ENCODE measurements around the gene ATP5ME. TPM values are rescaled to one million over a fixed set of nuclear protein-coding genes. Genes with fewer than 3 reads are reported as not detected.

ATP5ME gene
- total and polyA plus RNA-seq, 2 of the 13 experiments (the other 11 are each of a cell fraction or from before 2014, with no cell fraction given): 305 to 753 TPM

DNA sequence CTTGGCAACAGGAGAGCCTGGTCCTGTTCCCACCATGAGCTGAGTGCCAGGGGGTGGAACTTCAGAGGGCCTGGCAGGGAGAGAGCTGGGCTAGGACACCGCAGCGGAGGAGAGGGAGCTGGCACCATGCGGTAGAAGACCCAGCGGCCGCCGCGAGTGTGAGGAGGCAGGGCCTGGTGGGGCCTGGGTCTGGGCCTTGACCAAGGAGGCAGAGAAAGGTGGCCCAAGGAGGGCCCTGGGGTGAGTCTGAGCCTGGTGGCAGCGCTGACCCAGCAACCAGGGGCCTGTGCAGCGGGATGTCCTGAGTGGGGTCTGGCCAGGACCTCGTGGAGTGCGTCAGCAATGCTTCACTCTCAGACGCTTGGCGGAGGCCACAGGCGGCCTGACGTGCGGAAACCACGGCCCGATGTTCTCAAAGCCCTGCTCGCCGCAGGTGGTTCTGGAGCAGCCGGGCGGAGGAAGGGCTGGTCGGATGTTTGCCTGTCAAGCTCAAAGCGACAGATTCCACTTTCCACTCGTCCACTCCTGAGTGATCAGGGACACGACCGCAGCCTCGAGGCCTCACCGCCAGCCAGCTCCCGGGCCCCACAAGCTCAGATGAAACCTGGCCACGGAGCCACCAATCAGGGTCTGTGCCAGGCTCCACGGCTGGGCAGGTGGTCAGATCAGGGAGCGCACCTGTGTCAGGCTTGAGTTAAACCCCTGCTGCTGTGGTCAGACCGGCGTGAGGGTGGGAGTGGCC, 20.8 kb downstream of the ATP5ME start:
- no peak overlapping the region for H3K9ac ChIP-seq (ENCODE audit: insufficient read depth, low read depth, low read length)
- 75% methylated on average over 22 of the region's 35 CpGs for WGBS (ENCODE audit: low lambda C conversion rate)
- H3K36me3 ChIP-seq (replicated peaks in 1 of 2; ENCODE audit: control insufficient read depth in 1 of 2, insufficient read depth in 2 of 2, low read length in 2 of 2): no peaks in the 10 kb centered on the region
- no peak overlapping the region for H2AFZ ChIP-seq (ENCODE audit: low read length)
- intact Hi-C loops (cut with micrococcal nuclease; ENCODE audit: unreplicated experiment): no loop called here
- no peak for DNase-seq (ENCODE audit: low spot score)
- no peak overlapping the region for H3K27ac ChIP-seq (ENCODE audit: extremely low read length, insufficient read depth, low read length)
- CTCF ChIA-PET (ENCODE audit: low intra/inter-chr PET ratio, low total read pairs): no interaction called here
- H3K4me2 ChIP-seq (ENCODE audit: low read depth, low read length): no peak overlapping the region
- no peaks in the 10 kb centered on the region for H3K9me3 ChIP-seq (ENCODE audit: low read length)
- peaks cover 62% of the 10 kb centered on the region for H3K4me1 ChIP-seq (ENCODE audit: insufficient read depth, low read length)
- no peak for ATAC-seq
- in situ Hi-C loops (cut with HindIII; ENCODE audit: extremely low pct_ligation_motif_present, low pct_unique_long_range_greater_than_20kb): no loop called here
- POLR2A ChIA-PET: no interaction called here
- no peak for FAIRE-seq
- H3K27me3 ChIP-seq (ENCODE audit: control insufficient read depth in 1 of 2, insufficient read depth in 2 of 2, low read length in 2 of 2): peaks cover 18 to 68% of the 10 kb centered on the region in 2 experiments
- no peaks in the 10 kb centered on the region for H3K79me2 ChIP-seq (ENCODE audit: insufficient read depth, low read length)
- H3K4me3 ChIP-seq (replicated peaks in 1 of 3; ENCODE audit: insufficient read depth in 1 of 3, low read depth in 2 of 3, low read length in 3 of 3): no peak overlapping the region
- no TSS peak for BruUV-seq (replicated peaks)
- H4K20me1 ChIP-seq (ENCODE audit: insufficient read depth, low read length): no peaks in the 10 kb centered on the region
- TF ChIP-seq, protein P1, sequence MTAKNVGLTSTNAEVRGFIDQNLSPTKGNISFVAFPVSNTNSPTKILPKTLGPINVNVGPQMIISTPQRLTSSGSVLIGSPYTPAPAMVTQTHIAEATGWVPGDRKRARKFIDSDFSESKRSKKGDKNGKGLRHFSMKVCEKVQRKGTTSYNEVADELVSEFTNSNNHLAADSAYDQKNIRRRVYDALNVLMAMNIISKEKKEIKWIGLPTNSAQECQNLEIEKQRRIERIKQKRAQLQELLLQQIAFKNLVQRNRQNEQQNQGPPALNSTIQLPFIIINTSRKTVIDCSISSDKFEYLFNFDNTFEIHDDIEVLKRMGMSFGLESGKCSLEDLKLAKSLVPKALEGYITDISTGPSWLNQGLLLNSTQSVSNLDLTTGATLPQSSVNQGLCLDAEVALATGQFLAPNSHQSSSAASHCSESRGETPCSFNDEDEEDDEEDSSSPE (CRISPR knock-in tag; IDR thresholded peaks at IDR 0.05): no peak
- no peak for TF ChIP-seq ZFY (CRISPR knock-in tag; IDR thresholded peaks at IDR 0.05)
- TF ChIP-seq, protein P2, sequence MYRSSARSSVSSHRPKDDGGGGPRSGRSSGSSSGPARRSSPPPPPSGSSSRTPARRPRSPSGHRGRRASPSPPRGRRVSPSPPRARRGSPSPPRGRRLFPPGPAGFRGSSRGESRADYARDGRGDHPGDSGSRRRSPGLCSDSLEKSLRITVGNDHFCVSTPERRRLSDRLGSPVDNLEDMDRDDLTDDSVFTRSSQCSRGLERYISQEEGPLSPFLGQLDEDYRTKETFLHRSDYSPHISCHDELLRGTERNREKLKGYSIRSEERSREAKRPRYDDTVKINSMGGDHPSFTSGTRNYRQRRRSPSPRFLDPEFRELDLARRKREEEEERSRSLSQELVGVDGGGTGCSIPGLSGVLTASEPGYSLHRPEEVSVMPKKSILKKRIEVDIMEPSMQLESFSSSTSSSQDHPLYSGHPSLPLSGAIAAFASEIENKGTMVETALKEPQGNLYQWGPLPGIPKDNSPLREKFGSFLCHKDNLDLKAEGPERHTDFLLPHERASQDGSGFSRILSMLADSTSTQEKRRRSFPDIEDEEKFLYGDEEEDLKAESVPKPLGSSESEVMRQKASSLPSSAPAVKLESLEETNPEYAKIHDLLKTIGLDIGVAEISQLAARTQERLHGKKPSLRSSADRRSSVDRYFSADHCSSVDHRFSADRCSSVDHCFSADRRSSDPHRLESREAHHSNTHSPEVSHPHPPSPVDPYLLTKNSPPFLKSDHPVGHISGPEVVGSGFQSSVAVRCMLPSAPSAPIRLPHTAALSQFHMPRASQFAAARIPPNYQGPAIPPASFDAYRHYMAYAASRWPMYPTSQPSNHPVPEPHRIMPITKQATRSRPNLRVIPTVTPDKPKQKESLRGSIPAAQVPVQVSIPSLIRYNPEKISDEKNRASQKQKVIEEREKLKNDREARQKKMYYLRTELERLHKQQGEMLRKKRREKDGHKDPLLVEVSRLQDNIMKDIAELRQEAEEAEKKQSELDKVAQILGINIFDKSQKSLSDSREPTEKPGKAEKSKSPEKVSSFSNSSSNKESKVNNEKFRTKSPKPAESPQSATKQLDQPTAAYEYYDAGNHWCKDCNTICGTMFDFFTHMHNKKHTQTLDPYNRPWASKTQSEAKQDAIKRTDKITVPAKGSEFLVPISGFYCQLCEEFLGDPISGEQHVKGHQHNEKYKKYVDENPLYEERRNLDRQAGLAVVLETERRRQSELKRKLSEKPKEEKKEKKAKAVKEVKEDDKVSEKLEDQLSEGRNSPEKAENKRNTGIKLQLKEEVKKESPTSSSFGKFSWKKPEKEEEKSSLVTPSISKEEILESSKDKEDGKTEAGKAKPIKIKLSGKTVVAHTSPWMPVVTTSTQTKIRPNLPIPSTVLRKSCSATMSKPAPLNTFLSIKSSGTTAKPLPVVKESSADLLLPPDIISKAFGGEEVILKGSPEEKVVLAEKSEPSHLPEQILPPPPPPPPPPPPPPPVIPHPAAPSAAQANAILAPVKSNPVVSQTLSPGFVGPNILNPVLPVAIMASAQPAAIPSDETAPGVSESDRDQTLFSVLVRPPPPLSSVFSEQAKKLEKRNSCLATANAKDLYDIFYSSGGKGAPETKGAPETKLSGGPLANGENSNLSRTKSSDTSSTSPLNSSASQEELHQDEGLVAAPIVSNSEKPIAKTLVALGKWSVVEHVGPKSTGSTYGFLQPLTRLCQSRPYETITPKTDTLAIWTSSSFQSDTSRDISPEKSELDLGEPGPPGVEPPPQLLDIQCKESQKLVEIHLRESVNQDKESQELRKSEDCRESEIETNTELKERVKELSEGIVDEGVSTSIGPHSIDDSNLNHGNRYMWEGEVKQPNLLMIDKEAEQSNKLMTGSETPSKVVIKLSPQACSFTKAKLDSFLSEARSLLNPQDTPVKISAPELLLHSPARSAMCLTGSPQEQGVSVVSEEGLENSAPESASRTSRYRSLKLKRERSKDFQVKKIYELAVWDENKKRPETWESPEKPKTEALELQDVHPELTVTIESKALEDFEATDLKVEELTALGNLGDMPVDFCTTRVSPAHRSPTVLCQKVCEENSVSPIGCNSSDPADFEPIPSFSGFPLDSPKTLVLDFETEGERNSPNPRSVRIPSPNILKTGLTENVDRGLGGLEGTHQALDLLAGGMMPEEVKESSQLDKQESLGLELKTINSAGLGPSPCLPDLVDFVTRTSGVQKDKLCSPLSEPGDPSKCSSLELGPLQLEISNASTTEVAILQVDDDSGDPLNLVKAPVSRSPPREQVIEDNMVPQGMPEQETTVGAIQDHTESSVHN (CRISPR knock-in tag; IDR thresholded peaks at IDR 0.05): no peak
- no peak for TF ChIP-seq RFX3 (CRISPR knock-in tag; IDR thresholded peaks at IDR 0.05)
- TF ChIP-seq, protein P3, sequence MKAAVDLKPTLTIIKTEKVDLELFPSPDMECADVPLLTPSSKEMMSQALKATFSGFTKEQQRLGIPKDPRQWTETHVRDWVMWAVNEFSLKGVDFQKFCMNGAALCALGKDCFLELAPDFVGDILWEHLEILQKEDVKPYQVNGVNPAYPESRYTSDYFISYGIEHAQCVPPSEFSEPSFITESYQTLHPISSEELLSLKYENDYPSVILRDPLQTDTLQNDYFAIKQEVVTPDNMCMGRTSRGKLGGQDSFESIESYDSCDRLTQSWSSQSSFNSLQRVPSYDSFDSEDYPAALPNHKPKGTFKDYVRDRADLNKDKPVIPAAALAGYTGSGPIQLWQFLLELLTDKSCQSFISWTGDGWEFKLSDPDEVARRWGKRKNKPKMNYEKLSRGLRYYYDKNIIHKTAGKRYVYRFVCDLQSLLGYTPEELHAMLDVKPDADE (CRISPR knock-in tag; IDR thresholded peaks at IDR 0.05): no peak
- TF ChIP-seq, protein P4, sequence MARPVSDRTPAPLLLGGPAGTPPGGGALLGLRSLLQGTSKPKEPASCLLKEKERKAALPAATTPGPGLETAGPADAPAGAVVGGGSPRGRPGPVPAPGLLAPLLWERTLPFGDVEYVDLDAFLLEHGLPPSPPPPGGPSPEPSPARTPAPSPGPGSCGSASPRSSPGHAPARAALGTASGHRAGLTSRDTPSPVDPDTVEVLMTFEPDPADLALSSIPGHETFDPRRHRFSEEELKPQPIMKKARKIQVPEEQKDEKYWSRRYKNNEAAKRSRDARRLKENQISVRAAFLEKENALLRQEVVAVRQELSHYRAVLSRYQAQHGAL (CRISPR knock-in tag; IDR thresholded peaks at IDR 0.05; ENCODE audit: not compliant biosample characterization): no peak
- TF ChIP-seq YEATS2 (CRISPR knock-in tag; IDR thresholded peaks at IDR 0.05; ENCODE audit: borderline replicate concordance): no peak
- TF ChIP-seq, protein P5, sequence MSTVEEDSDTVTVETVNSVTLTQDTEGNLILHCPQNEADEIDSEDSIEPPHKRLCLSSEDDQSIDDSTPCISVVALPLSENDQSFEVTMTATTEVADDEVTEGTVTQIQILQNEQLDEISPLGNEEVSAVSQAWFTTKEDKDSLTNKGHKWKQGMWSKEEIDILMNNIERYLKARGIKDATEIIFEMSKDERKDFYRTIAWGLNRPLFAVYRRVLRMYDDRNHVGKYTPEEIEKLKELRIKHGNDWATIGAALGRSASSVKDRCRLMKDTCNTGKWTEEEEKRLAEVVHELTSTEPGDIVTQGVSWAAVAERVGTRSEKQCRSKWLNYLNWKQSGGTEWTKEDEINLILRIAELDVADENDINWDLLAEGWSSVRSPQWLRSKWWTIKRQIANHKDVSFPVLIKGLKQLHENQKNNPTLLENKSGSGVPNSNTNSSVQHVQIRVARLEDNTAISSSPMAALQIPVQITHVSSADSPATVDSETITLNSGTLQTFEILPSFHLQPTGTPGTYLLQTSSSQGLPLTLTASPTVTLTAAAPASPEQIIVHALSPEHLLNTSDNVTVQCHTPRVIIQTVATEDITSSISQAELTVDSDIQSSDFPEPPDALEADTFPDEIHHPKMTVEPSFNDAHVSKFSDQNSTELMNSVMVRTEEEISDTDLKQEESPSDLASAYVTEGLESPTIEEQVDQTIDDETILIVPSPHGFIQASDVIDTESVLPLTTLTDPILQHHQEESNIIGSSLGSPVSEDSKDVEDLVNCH (CRISPR knock-in tag; IDR thresholded peaks at IDR 0.05): no peak
- no peak for TF ChIP-seq NR2F1 (CRISPR knock-in tag; IDR thresholded peaks at IDR 0.05)

Measured in HepG2 (cell line).